Stimulated activated CD8-positive, alpha-beta memory T cell treated with anti-CD3 and anti-CD28 coated beads, Interleukin-12 subunit alpha, Interleukin-12 subunit beta, amount 100 ng/mL, for 1 hour (primary cell): ENCODE results near the gene NGRN.

ENCODE experiments used
- DNase-seq: peaks from one replicate; pipeline ENCODE4 v3.0.0-alpha.2; 2020; ENCODE audit warnings: low read depth

NGRN gene

GRCh38 chr15:90265271-90266060, at the start of gene NGRN:
Gene NGRN (plus strand): TSS chr15:90265672. CDS start chr15:90265713, 41 bp downstream.
- peak; percentile 85 for DNase-seq

- DNase-seq: no peak
Measured at GRCh38 chr15:90217671-90218394, 47.6 kb upstream of the NGRN start.

GRCh38 chr15:90219421-90220141, 45.9 kb upstream of the NGRN start:
- DNase-seq: peak; percentile 29

GRCh38 chr15:90221246-90221900, 44.1 kb upstream of the NGRN start:
- no peak for DNase-seq

GRCh38 chr15:90222547-90222946, 42.9 kb upstream of the NGRN start:
- no peak for DNase-seq

GRCh38 chr15:90223441-90224165, 41.9 kb upstream of the NGRN start:
- no peak for DNase-seq

- DNase-seq: no peak
Measured at GRCh38 chr15:90225047-90225446, 40.4 kb upstream of the NGRN start.

- DNase-seq: no peak
Measured at GRCh38 chr15:90225504-90226234, 39.8 kb upstream of the NGRN start.

- DNase-seq: no peak
Measured at GRCh38 chr15:90227336-90227735, 38.1 kb upstream of the NGRN start.

- DNase-seq: no peak
Measured at GRCh38 chr15:90227816-90228772, 37.4 kb upstream of the NGRN start.

- DNase-seq: no peak
Measured at GRCh38 chr15:90228960-90229359, 36.5 kb upstream of the NGRN start.

- DNase-seq: no peak
Measured at GRCh38 chr15:90230071-90230494, 35.4 kb upstream of the NGRN start.

GRCh38 chr15:90230610-90231009, 34.9 kb upstream of the NGRN start:
- DNase-seq: no peak

GRCh38 chr15:90231028-90232017, 34.1 kb upstream of the NGRN start:
- DNase-seq: peak; percentile 56

- DNase-seq: no peak
Measured at GRCh38 chr15:90232196-90232595, 33.3 kb upstream of the NGRN start.

- DNase-seq: no peak
Measured at GRCh38 chr15:90232941-90233386, 32.5 kb upstream of the NGRN start.

- peak; percentile 90 for DNase-seq
Measured at GRCh38 chr15:90233387-90234095, 31.9 kb upstream of the NGRN start, which contains the start of gene CIB1. Gene CIB1 (minus strand): TSS chr15:90233941. CDS start chr15:90233885, 56 bp downstream.
